NCI-H2227 (cell line): ENCODE data around the gene PRDM16.
"Not testable (repeated sequence)": the region's sequence is repeated elsewhere in the genome, so short reads cannot be mapped to it uniquely, and the experiment has no call there.

Experiments used
- DNase-seq: peaks from one replicate; lab custom pipeline; 2025; ENCODE audit not compliant: unreplicated experiment; lab: John Stamatoyannopoulos, UW

The PRDM16 gene

DNA sequence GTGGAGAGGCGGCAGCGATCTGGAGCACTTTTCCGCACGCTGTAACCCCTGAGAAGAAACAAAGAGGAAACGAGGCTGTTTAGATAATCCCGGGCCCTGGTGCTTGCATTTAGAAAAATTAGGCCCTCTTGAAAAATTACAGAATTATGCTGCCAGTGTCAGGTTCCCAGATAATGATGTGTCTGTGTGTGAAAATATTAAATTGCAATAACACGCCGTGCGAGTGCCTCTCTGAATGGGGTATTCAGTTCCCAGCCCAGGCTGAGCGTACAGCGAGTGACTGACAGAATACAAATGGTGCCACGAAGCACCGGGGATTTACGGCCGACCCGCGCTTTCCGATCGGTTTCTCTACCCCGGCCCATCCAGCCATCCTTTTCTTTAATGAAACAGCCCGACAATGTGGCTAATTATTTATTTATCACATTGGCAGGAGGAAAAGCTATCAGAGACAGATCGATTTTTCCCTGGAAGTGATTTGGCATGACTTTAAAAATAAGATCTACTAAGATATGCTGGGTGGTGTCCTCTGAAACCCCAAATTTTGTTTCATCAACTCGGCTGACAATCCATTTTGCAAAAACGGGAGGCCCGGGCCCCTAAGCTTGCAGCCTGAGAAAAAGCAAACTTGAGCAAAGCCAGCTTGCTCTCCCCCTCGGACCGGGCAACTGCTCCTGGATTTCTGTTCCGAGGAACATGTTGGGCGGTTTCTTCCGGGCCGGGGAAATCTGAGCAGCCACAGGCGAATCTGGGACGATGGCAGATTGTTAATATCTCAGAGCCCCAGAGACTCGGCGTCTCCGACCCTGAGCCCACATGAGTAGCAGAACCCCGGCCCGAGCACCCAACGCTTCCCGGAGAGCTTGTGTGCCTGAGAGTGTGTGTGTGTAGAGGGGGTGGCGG, 11.3 kb downstream of the PRDM16 start:
- no peak for DNase-seq

DNA sequence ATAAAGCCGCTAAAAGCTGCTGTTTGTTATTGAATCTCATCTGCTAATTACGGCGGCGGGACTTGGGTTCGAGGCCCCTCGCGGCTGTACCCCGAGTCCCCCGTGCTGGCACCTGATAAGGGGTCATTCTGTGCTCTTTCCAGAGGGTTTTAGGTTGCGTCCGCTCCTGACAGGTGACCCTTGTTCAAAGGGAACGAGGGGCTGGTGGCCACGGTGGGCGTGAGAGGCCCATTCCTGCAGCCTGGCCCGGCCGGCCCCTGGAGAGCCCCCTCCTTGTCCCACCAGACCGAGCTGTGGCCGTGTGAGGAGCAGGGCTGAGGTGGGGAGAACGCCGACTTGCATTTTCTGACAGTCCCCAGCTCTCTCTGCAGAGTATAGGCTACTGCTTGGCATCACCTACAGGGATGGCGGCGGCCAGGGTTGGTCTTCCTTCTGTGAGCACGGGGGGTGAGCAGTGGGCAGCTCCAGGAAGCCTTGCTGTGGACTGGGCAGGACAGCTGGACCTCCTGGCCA, 12.2 kb downstream of the PRDM16 start:
- no peak for DNase-seq

DNA sequence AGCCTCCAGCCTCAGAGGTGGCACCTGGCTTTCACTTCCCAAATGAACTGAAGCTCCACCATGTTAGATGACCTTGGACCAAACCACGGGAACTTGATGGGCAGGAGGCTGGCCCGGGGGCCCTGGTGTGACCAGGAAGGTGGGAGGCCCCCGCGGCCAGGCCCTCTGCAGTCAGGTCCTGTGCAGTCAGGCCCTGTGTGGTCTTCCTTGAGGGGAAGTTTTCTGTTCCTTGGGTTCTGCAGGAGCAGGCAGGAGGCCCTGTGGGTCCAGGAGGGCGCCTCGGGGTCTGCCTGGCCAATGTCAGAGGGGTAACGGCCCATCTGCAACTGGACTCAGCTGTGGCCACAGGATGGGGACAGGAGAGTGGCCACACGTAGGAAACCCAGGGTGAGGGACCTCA, 13.0 kb downstream of the PRDM16 start:
- no peak for DNase-seq

DNA sequence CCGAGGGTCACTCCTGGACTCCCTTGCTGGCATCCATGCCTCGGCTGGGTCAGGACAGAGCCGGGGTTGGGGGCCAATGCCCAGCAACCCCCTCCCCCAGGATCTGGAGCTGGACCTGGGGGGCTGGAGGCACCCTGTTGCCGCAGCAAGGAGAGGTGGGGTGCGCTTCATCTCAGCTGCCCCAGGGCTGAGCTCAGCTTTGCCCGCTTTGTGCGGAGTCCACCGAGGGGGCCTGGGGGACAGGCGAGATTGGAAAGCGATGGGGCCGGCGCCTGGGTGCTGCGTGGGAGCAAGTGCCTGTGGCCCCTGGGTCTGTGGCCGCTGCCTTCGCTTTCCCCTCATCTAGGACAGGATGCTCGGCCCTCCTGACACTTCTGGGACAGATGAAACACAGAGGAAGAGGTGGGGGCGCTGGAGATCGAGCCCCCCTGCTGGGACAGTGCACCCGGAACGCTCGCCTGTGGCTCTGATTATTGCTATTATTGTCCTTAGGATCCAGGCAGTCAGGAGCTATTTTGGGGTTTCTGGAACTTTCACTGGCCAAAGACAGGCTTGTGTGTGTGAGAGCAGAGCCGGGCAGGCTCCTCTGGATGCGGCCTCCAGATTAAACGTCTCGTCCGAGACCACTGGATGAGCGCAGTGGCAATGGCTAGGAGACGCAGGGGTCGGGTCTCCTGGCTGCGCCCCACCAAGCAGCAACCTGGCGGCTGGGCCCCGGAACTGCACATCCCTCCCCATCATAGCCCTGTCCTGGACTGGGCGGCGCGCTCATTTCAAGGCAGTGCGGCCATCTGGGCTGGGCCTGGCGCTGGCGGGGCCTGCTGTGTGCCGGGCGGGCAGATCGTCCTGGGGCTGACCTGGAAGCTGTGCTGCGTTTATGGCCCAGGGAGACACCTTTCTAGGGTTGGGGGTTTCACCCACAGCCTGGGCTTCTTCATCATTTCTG, 13.8 kb downstream of the PRDM16 start:
- DNase-seq: no peak

DNA sequence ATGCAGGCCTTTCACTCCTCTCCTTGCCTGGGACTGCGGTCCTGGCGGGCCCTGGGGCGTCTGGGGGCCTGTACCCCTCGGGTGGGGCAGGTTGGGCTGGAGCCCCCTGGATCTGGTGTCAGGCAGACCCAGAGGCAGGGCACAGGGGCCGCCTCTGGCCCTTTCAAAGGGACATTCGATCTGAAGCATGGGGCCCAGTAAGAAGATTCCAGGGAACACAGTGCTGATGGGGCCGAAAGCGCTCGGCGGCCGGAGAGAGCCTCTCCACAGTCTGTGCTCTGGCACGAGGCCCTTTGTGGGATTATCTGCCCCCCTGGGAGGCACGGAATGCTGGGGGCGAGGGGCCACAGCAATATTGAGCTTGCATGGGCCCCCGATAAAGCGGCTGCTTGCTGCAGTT, 15.2 kb downstream of the PRDM16 start:
- no peak for DNase-seq

DNA sequence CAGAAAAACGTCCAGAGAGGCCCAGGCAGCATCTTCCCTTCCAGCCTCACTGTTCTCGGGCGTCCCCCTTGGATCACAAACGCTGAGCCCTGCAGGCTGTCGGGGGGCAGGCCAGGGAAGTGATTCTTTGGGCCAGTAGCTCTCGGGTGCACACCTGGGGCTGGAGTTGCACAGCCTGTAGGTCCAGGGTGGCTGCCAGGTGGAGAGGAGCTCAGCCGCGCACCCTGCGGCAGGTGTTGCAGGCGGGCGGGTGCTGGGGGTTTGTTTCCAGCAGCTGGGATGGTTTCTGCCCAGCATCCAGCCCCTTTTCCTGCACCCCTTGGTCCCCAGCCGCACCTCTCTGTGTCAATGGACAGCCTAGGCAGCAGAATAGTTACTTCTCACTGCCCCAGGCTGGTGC, 15.7 kb downstream of the PRDM16 start:
- DNase-seq: no peak

DNA sequence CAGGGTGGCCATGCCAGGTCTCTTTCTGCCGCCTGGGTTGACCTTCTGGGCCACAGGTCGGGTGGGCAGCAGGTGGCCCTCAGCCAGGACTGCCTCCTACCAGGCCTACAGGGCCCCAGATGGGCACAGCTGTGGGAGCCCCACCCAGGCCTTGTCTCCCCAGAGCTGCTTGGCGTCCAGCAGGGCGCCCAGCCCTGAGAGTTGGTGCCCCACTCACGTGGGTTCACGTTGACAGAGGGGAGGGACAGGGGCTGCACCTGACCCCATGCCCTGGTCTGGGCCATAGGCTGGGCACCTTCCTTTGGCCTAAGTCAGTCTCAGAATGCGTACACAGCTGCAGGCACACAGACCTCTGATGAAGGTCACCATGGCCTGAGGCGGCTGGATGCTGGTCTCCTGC, 16.7 kb downstream of the PRDM16 start:
- no peak for DNase-seq

DNA sequence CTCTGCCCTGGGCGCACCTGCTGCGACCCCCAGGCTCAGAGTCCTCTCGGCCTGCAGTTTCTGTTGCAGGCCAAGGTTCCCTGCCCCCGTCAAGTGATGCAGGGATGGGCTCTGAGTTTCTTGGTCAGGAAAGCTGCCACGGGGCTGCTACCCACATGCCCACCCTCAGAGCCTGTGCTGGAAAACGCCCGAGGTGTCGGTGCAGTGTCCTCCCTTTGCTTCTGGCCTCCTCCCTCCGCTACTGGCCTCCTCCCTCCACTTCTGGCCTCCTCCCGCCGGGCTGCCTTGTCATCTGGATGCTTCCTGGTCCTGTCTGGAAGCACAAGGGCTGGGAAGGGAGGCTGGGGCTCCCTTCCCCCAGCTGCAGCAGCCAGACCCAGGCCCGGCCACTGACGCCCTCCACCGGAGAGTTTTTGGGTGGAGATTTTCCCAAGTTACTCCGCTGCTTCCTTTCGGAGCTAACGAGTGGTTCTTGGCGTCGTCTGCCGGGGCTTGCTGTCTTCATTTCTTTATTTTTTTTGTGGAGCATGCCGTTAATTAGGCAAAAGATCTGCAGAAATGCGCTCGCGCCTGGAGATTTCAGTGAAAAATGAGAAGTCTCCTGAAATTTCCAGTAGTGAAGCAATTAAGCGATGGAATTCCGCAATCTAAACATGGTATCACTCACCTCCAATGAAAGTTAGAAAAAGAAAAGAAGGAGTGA, 17.4 kb downstream of the PRDM16 start:
- no peak for DNase-seq

DNA sequence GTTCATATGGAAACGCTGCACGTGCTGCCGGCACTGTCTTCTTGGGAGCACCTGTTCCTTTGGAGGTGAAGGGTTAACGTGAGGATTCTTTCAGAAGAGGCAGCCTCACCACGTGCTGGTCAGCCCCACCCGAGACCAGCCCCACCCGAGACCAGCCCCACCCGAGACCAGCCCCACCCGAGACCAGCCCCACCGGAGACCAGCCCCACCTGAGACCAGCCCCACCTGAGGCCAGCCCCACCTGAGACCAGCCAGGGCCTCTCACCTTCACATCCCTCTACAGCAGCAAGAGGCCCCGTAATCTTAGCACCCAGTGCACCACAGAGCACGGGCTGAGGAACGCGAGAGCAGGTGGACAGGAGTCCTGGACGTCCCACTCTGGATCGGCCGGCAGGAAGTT, 18.0 kb downstream of the PRDM16 start:
- DNase-seq: no peak

DNA sequence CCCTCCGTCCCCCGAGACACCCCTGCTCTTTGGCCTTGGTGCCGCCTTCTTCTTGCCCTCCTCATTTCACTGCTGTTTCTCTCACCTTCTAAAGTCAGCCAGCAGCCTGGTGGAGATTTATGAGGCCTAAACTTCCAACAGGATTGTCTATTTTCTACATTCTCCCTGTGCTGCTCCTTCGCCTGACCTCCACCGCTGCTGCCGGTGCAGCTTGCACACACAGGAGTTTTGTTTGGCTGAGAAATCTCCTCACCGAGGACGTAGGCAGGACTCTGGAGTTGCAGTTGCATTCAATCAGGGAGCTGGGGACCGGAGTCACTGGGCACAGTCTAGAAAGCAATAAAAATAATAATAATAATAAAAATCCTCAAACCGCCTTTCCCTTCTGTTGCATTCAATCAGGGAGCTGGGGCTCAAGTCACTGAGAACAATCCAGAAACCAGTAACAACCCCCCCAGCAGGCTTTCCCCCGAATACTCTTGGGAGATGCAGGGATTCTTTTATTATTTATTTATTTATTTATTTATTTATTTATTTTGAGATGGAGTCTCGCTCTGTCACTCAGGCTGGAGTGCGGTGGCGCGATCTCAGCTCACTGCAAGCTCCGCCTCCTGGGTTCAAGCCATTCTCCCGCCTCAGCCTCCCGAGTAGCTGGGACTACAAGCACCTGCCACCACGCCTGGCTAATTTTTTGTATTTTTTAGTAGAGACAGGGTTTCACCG, 19.1 kb downstream of the PRDM16 start:
- DNase-seq: not testable (repeated sequence)

DNA sequence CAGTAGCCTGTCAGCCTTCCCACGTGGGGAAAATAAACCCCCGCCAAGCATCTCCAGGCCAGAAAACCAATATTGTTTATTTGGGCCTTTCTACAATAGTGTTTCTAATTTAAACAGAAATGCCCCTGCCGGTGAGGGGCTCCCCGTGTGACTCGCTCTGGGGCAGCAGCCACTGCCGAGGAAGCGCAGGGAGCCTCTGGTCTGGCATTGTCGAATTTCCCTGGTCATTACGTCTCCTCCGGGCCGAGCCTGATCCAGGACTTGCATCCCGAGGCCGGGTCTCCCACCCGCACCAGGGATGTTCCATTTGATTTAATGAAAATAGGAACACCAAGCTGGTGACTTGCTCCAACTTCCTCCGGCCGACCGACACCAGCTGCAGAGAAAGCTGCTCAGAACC, 20.5 kb downstream of the PRDM16 start:
- no peak for DNase-seq

DNA sequence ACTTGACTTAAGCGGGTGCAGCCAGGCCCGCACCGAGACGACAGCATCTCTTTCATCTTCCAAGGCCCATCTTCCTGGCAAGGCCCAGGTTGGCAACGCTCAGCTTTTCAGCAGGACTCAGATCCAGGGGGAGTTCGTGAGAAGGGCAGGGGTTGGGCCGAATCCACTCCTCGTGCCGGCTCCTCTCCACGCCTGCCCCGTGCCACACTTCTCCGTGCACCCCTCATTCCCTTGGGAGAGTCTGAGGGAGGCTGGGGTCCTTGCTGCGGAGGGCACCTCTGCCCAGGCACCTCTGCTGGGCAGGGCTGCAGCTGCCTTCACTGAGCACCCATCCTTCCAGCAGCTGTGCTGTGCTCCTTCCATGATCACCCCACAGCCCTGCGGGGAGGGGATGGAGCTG, 22.3 kb downstream of the PRDM16 start:
- no peak for DNase-seq

DNA sequence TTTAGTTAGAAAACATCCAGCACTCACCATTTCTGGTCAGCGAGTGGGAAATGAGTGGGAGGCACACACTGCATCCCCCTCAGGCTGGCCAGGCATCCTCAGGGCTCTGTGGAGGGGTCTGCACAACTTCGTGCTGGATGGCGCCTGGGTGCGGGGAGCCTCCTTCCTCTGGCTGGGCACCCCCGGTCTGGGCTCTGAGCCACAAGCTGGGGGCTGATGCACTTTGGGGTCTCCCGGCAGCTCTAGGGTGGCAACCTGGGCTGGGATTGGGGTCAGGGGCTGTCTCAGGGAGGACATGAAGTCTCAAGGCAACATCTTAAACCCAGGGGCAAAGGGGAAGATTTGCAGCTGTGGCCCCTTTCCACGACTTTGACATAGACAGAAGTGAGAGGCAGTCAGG, 23.5 kb downstream of the PRDM16 start:
- DNase-seq: no peak

DNA sequence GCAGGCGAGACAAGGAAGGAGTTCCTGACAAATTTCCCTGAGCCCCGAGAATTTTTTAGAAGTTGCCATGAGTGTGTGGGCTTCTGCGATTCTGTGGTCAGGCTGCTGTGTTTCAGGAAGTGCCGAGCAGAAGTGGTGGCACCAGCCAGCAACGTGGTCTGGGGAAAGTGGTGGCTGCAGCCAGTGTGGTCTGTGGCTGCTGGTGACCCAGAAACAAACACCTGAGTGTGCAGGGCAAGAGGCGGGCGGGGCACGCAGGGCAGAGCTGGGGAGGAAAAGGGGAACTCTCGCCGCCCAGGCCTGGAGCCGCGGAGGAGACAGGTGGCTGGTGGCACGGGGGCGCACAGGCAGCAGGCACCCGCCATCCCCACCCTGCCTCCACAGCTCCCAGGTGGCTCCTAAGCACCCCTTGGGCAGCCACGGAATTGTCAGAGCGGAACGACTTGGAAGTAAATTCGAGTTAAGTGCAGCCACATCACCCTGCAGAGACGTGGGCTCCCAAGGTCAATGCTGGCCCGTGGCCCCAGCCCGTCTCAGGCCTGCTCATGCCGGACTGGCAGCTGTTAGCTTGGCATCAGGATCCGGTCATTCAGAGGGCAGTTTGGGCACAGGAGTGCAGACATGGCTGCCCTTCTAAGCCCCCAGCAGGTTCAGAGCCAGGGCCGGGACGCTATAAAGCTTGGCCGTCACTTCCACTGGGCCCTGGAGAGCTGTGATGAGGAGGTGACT, 25.1 kb downstream of the PRDM16 start:
- DNase-seq: no peak

DNA sequence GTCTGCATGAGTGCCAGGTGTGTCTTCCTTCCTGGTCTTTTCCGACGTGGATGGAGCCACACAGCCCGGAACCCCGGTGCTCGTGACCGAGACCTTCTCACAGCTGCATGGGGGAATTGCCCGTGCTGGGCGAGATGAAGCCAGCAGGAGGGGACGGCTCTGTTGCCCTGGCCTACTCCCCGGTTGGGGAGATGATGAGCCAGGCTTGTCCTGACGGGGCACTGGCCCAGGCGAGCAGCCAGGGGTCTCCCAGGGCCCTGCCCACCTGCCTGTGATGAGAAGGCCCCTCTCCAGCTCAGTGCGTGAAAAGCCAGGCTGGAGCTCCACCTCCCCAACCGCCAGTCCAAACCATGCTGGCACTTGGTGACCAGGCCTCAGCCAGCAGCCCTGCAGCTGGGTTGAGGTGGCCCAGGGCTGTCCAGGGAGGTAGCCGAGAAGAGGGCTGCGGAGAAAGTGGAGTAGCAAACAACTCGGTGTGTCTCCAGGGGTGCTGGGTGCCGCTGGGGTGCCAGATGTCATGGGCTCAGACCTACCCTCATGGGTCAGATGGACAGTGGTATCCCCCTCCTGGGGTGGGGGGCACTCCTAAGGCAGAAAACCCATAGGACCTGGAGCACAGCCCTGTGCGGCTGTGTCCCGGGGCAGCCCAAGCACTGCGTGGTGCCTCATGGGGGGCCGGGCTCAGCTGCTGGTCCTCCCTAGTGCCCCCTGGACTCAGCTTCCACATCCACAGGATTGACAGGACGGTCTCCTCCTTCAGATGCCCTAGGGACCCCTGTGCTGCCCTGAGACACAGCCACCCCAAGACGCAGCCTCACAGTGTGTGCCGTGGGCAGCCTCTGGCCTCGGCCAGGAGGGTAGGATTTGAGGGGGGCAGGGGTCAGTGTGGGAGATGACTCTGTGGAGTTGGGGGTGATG, 26.1 kb downstream of the PRDM16 start:
- no peak for DNase-seq

DNA sequence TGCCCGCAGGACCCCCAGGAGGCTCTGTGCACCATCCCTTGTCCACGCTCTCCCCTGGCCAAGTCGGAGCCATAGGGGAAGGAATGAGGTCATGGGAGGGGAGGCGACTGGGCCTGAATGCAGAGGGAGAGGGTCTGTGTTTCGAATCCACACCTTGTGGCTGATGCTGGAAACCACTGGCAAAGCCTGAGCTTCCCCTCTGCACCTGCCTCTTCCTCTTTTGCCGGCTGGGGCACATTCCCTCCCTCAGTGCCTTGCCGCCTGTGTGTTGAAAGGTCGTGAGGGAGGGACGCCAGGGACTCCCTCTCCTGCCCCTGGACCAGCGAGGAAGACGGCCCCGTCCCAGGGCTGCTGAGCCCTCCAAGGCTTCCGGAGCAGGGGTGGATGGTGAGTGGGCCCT, 27.3 kb downstream of the PRDM16 start:
- DNase-seq: no peak

DNA sequence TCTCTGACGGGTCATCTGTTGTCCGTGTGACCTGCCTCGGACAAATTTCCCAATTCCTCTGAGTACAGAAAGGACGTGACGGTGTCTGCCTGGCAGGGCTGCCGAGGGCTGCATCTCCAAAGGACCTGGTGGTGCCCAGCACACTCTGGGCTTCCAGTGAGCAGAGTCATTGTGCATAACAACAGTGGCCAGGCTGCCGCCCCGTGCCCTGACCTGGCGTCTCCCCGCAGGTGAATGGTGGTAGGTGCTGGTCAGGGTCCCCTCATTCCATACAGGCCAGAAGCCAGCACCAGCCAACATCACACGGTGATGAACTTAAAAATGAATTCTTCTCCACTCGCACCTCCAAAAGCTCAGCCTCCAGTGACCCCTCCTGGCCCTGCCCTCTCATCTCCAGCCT, 28.2 kb downstream of the PRDM16 start:
- no peak for DNase-seq

DNA sequence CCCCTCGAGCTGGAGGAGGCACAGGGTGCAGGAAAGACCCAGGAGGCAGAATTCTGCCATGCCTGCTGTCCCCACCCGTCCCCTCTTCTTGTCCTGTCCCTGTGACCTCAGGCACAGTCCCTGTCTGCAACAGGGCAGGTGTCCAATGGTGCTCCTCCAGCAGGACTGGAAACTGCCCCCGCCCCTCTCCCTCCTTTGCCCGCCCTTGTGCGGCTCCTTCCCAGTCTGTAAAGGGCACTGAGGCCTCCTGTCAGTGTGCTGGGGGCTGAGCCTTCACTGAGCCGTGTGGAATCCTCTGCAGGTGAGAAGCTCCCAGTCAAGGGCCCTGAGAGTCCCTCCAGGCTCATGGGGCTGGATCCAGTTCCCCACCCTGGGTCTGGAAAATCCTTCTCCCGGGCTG, 28.9 kb downstream of the PRDM16 start:
- DNase-seq: no peak

DNA sequence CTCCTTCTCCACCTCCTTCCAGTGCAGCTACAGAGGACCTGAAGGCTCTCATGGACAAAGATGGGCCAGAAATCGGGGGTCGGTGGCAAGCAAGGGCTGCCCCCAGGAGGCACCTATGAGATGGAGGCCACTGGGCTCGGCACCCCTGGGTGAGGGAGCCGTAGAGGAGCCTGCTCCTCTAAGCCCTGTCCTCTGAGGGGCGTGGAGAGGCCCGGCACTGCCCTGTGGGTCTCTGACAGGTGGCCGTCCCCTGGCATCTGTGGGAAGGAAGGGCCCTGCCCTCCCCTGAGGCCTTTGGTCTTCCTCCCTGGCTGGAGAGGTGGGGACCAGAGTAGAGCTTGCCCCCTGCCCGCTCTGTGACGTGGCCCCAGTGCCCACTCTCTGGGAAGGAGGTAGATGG, 30.9 kb downstream of the PRDM16 start:
- no peak for DNase-seq
